NCI-H187 treated with DMSO at 0.1 percent for 48 hours (cell line): Measurements from ENCODE around the gene HK2.
"Not testable (repeated sequence)": the region's sequence is repeated elsewhere in the genome, so short reads cannot be mapped to it uniquely, and the experiment has no call there.

ENCODE experiments used
- DNase-seq: peaks from one replicate; lab custom pipeline; 2025; lab: John Stamatoyannopoulos, UW

HK2 gene

GRCh38 chr2:74833418-74834233 lies at the start of gene HK2:
TSS of gene HK2 (plus strand) at chr2:74834127. CDS start at chr2:74834581, 454 bp downstream.
- DNase-seq, result no peak

- DNase-seq, result no peak
These were observed 44.7 kb upstream of the HK2 start for GRCh38 chr2:74789271-74789670.

GRCh38 chr2:74792282-74792681 lies 41.6 kb upstream of the HK2 start:
- no peak for DNase-seq

GRCh38 chr2:74794878-74795277 lies 39.0 kb upstream of the HK2 start:
- not testable (repeated sequence) for DNase-seq

- DNase-seq, result no peak
These were observed 27.5 kb upstream of the HK2 start for GRCh38 chr2:74806355-74806839.

GRCh38 chr2:74806920-74807319 lies 27.0 kb upstream of the HK2 start:
- DNase-seq, result no peak

GRCh38 chr2:74812787-74813590 lies 20.9 kb upstream of the HK2 start:
- no peak for DNase-seq

- no peak for DNase-seq
These were observed 19.8 kb upstream of the HK2 start for GRCh38 chr2:74814102-74814501.

- DNase-seq, result no peak
These were observed 18.0 kb upstream of the HK2 start for GRCh38 chr2:74815941-74816340.

GRCh38 chr2:74816540-74817303 lies 17.2 kb upstream of the HK2 start:
- DNase-seq, result no peak

GRCh38 chr2:74817304-74817675 lies 16.6 kb upstream of the HK2 start:
- DNase-seq, result no peak

- DNase-seq, result no peak
These were observed 14.2 kb upstream of the HK2 start for GRCh38 chr2:74819702-74820101.

GRCh38 chr2:74821177-74822126 lies 12.5 kb upstream of the HK2 start:
- no peak for DNase-seq

GRCh38 chr2:74822771-74823566 lies 11.0 kb upstream of the HK2 start:
- DNase-seq, result no peak

- DNase-seq, result no peak
These were observed 9.2 kb upstream of the HK2 start for GRCh38 chr2:74824679-74825078.

GRCh38 chr2:74828543-74828942 lies 5.4 kb upstream of the HK2 start:
- no peak for DNase-seq

- DNase-seq, result no peak
These were observed 2.0 kb upstream of the HK2 start for GRCh38 chr2:74831693-74832530.

GRCh38 chr2:74834234-74834791 lies 386 bp downstream of the HK2 start:
- DNase-seq, result not testable (repeated sequence)
